ENCODE results near the gene FBXO31. TPM values are rescaled to one million over a fixed set of nuclear protein-coding genes. Genes with fewer than 3 reads are reported as not detected.

FBXO31 gene
- total and polyA plus RNA-seq, 8 donors = 6.4 to 1,171 (median 23.8) TPM

DNA sequence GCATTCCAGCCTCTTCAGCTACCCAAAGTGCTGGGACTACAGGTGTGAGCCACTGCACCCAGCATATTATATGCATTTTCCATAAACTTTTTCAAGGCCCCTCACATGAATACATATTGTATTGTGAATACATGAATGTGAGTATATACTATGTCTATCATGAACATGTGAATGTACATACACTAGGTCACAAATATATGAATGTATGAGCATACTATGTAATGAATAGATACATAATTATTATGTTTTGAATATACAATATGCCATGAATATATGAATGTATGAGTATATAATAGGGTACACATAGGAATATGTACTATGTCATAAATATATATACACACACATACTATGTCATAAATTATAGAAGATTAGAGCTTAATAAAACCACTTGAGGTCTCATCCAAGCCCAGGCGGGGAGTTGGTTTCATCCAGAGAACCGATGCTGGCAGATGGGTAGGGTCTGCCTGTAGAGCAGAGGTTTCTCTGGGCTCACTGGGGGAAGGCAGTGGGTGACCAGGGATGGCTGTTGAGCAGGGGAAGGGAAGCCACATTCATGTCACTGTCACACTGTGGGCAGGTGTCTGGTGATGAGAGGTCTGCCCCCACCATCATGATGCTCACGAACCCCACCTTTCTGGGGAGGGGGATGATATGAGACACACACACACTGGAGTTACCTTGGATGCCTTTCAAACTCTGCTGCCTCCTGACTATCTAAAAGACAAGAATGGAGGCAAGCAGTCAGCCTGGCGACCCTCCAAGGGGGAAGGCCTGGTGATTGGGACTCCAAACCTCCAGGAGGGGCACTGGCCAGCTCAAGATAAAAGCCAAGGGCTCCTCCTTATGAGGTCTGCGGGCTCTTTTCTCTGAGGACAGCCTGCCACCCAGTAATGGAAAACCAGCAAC lies 73.7 kb downstream of the FBXO31 start:
- WGBS, 5 donors = 78 to 94% (median 90%) methylated on average over 3 to 5 of the region's 5 CpGs
- Histone ChIP-seq H3K36me3 (no peaks in the 10 kb centered on the region), H3K27ac (no peak overlapping the region), H3K27me3 (peaks cover 0 to 3% (median 0%) of the 10 kb centered on the region in 3 donors), H3K4me3 (no peak overlapping the region), H3K4me1 (no peaks in the 10 kb centered on the region), H3K9me3 (peaks cover 0 to 4% (median 2%) of the 10 kb centered on the region in 4 donors)
- intact Hi-C loops (cut with DNase I; ENCODE audit: low total_unique reads) = no loop called here
- no peak for DNase-seq
- TF ChIP-seq, protein P1, sequence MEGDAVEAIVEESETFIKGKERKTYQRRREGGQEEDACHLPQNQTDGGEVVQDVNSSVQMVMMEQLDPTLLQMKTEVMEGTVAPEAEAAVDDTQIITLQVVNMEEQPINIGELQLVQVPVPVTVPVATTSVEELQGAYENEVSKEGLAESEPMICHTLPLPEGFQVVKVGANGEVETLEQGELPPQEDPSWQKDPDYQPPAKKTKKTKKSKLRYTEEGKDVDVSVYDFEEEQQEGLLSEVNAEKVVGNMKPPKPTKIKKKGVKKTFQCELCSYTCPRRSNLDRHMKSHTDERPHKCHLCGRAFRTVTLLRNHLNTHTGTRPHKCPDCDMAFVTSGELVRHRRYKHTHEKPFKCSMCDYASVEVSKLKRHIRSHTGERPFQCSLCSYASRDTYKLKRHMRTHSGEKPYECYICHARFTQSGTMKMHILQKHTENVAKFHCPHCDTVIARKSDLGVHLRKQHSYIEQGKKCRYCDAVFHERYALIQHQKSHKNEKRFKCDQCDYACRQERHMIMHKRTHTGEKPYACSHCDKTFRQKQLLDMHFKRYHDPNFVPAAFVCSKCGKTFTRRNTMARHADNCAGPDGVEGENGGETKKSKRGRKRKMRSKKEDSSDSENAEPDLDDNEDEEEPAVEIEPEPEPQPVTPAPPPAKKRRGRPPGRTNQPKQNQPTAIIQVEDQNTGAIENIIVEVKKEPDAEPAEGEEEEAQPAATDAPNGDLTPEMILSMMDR (IDR thresholded peaks at IDR 0.05) = no peak
- no peak for TF ChIP-seq EP300 (IDR thresholded peaks at IDR 0.05)
- no peak for TF ChIP-seq POLR2A (IDR thresholded peaks at IDR 0.05)
- TF ChIP-seq POLR2AphosphoS5 (IDR thresholded peaks at IDR 0.05) = no peak

DNA sequence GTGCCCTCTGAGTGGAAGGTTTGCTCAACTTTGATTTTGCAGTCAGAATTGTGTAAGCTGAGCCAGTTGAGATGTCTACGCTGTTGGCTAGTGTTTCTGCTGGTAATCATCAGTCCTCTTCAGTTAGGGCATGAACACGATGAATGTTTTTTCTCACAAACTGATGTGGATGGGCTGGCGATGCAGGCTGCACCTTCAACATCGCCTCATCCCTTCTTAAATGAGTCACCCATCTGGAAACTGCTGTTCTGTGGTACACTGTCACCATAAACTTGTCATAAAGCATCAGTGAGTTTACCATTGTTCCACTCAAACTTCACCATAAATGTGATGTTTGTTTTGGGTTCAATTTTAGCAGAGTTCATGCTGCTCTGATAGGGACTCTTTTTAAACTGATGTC lies 74.8 kb downstream of the FBXO31 start:
- Histone ChIP-seq H3K36me3 (no peaks in the 10 kb centered on the region), H3K9me3 (peaks cover 0 to 4% (median 2%) of the 10 kb centered on the region in 4 donors), H3K27me3 (peaks cover 0 to 3% (median 0%) of the 10 kb centered on the region in 3 donors), H3K4me1 (no peaks in the 10 kb centered on the region), H3K27ac (no peak overlapping the region), H3K4me3 (no peak overlapping the region)
- no peak for DNase-seq
- WGBS, 5 donors = 66 to 94% (median 73%) methylated on average over 4 of the region's 4 CpGs
- intact Hi-C loops (cut with DNase I; ENCODE audit: low total_unique reads) = no loop called here
- TF ChIP-seq POLR2A (IDR thresholded peaks at IDR 0.05) = no peak
- no peak for TF ChIP-seq EP300 (IDR thresholded peaks at IDR 0.05)
- TF ChIP-seq, protein P1 (IDR thresholded peaks at IDR 0.05) = no peak
- no peak for TF ChIP-seq POLR2AphosphoS5 (IDR thresholded peaks at IDR 0.05)

DNA sequence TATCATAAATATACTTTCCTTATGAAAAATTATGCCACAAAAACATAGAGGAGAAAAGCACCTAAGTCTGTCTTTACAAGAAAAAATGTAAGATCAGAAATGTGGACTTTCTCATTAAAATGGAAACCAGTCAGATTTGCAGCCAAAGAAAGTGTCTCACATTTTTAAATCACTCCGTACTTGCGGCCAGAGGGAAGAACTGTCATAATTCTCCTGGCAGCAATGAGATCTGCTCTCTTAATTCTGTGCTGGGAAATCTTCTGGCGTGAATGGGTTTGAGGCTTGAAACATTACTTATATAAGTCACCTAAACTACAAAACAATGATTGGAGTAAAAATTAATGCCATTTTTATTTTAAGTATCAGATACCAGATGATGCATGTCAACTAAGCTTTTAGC lies 77.1 kb downstream of the FBXO31 start:
- Histone ChIP-seq H3K4me1 (no peaks in the 10 kb centered on the region), H3K27me3 (peaks cover 0 to 3% (median 0%) of the 10 kb centered on the region in 3 donors), H3K4me3 (no peak overlapping the region), H3K9me3 (peaks cover 0 to 4% (median 2%) of the 10 kb centered on the region in 4 donors), H3K36me3 (peaks cover 0 to 7% (median 0%) of the 10 kb centered on the region in 4 donors), H3K27ac (no peak overlapping the region)
- no peak for TF ChIP-seq EP300 (IDR thresholded peaks at IDR 0.05)
- TF ChIP-seq POLR2A (IDR thresholded peaks at IDR 0.05) = no peak
- no peak for TF ChIP-seq POLR2AphosphoS5 (IDR thresholded peaks at IDR 0.05)
- TF ChIP-seq, protein P1 (IDR thresholded peaks at IDR 0.05) = no peak
- no peak for DNase-seq
- intact Hi-C loops (cut with DNase I; ENCODE audit: low total_unique reads) = no loop called here
- 86 to 95% (median 88%) methylated on average over 3 of the region's 3 CpGs for WGBS, 5 donors

DNA sequence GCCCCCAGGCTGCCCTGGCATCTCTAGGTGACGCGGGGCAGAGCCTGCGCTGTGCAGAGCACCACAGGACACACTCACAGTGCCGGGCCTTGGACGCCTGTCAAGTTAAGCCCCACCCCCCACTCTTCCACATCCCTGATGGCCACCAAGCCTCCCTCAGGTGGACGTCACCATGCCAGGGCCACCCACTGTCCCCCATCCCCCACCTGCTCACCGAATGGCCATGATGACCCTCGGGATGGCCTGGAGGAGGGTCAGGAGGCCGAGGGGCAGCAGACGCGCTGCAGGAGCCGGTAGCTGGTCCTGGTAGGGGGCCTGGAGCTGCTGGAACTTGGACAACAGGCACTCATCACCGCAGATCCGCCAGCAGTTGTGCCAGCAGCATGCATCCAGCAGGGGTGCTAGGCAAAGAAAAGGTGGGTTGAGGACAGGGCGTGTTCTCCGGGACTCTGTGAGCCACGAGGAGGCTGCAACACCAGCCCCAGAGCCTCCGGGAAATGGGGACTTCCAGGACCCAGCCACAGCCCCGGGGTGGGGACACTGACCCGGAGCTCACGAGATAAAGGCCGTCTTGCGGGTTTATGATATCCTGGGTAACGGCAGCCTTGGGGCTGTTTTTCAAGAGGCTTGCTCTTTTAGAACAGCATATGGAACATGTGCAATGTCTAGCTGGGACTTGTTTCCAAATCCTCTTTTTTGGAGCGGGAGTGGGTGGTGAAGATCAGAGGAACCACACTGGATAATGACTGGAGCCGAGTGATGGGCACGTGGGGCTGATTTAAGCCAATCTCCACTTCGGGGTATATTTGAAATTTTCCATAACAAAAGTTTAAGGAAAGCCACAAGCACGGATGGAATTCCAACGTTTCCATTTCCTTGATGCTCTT lies 77.8 kb downstream of the FBXO31 start:
- Histone ChIP-seq H3K27me3 (peaks cover 0 to 3% (median 0%) of the 10 kb centered on the region in 3 donors), H3K36me3 (peaks cover 0 to 11% (median 0%) of the 10 kb centered on the region in 4 donors), H3K9me3 (peaks cover 0 to 4% (median 2%) of the 10 kb centered on the region in 4 donors), H3K4me3 (no peak overlapping the region), H3K27ac (no peak overlapping the region), H3K4me1 (no peaks in the 10 kb centered on the region)
- intact Hi-C loops (cut with DNase I; ENCODE audit: low total_unique reads) = no loop called here
- TF ChIP-seq EP300 (IDR thresholded peaks at IDR 0.05) (no peak), POLR2AphosphoS5 (IDR thresholded peaks at IDR 0.05) (no peak), POLR2A (IDR thresholded peaks at IDR 0.05) (no peak)
- TF ChIP-seq, protein P1 (IDR thresholded peaks at IDR 0.05) = no peak
- no peak for DNase-seq
- WGBS, 5 donors = 39 to 64% (median 54%) methylated on average over 17 to 30 of the region's 30 CpGs
